Stimulated activated CD8-positive, alpha-beta memory T cell treated with anti-CD3 and anti-CD28 coated beads, Interleukin-2, amount 100 ng/mL, for 1 hour (primary cell): ENCODE data around the gene PRR14.

Experiments used
- DNase-seq, 2 donors: peaks; one replicate each; pipeline ENCODE4 v3.0.0-alpha.2; 2020; ENCODE audit warnings: low read depth in 2 of 2

The PRR14 gene

DNA sequence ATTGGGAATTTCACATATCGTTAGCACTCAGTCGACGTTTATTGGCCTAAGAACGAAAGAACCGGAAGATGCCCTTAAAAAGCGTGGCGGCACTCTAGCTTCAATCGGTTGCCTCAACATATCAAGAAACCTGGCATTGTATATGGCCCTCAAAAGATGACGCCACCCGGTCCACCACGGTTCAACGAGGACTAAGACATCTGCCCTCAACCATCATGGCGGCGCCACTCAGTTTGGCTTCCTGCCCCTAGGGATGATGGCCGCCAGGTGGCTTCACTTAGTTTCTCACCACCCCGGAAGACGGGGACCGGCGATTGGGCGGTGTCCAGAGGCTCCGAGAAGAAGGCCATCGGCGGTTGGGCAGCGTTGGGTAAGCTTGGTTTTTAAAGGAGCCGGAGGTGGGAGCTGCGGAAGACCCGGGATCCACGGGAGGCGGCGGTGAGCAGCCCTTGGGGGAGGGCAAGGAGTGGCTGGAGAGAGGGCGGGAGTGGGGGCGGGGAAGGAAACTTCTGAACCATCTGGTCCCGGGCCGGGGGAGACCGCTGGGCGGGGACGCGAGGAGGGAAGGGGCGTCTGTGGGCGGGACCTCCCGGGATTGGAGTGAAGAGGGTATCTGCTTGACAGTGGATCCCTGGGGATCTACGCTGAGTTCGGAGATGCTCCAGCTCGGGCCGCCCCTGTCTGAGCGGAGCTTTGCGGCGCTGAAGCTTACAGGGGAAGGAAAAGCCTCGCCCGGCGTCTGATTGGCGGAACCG lies at the start of gene PRR14:
Gene PRR14 (plus strand): TSS at position 592 of the 755 bp plus-strand sequence. CDS start 686 bp downstream, outside the sequence.
- DNase-seq = peak; percentile 95 to 97

DNA sequence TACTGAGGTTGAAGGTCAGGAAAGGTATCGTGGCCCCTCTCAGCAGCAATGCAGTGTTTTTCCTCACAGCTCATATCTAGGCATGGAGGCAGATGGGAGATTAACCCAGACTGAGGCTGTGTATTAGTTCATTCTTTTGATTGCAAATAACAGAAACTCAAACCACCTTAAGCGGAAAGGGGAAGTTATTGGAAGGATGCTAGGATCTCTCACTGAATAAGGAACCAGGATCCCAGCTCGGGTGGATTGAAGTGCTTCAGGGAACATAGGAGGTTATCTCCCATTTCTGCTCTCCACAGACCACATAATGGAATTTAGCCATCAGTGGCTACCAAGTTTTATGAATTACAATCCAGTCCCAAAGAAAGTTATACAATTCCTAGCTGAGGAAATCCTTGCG lies 48.8 kb upstream of the PRR14 start:
- no peak for DNase-seq

DNA sequence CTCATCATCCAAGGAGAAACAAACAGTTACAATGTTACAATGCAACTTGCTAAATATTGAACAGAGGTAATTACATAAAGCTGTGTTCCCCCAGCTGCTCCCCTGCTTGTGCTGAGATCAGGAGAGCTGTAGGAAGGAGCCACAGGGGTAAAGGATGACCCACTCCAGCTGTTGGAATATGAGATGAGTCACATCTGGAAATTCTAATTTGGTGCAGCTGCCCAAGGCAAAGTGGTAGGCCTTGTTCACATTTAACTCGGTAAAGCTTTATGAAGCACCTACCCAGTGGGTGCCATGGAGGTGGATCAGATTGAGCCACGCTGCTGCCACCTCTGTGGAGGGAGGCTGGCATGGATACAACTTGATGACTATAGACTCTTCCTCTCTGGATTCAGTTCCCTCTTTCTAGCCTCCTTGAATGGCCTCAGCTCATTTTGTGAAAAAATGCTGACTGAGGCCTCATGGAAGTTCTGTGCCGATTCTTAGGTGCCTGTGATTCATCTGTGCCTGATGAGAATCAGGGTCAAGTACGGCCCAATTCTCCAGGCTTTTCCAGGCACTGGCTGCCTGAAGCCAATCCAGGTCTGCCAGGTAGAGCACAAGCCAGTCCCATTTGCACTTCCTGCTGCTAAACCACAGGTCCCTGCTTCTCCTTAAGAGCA lies 48.0 kb upstream of the PRR14 start:
- no peak for DNase-seq

DNA sequence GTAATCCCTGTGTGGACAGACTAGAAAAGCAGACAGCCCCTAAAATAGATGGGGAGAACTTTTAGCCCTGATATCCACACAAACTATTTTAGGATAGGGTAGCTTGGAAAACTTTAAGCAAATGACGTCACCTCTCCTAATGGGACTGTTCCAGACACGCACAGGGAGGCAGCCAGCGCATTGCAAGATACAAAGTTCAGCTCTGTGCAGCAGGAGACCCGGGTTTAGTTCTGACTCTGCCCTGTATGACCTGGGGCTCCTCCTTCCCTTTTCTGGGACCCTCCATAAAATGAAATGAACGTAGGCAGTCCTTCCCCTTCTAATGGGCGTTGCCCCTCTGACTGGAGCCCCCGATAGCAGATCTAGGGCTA lies 46.8 kb upstream of the PRR14 start:
- no peak for DNase-seq

DNA sequence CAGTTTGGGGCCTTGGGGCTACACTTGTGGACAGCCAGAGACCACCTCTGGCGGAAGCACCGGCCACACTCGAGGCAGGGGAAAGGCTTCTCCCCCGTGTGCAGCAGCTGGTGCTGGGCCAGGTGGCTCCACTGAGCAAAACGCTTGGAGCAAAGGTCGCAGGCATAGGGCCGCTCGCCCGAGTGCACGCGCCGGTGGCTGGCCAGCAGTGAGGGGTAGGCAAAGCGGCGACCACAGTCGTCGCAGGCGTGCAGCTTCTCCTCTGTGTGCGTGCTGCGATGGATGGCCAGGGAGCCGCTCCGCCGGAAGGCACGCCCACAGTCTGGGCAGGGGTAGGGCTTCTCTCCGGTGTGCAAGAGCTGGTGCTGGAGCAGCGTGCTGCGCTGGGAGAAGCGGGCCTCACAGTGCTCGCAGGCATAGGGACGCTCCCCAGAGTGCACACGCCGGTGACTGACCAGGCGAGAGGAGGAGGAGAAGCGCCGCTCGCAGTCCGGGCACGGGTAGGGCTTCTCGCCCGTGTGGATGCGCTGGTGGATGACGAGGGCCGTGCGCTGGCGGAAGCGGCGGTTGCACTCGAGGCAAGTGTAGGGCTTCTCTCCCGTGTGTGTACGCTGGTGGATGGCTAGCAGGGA lies 46.3 kb upstream of the PRR14 start:
- DNase-seq = no peak

DNA sequence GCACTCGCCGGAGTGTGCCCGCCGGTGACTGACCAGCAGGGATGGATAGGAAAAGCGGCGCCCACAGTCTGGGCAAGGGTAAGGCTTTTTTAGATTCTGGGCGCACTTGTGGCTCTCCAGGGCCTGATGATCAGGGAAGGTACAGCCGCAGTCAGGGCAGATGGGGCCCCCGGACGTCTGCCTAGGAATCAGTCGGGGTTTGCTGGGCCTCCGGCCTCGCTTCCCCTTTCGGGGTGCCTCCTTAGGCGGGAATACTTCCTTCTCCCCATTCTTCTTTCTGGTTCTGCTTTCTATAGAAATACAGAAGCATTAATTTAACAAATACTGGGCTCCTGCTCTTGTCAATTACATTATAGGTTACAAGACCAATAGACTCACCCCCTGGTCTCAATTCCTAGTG lies 45.6 kb upstream of the PRR14 start:
- DNase-seq = no peak

DNA sequence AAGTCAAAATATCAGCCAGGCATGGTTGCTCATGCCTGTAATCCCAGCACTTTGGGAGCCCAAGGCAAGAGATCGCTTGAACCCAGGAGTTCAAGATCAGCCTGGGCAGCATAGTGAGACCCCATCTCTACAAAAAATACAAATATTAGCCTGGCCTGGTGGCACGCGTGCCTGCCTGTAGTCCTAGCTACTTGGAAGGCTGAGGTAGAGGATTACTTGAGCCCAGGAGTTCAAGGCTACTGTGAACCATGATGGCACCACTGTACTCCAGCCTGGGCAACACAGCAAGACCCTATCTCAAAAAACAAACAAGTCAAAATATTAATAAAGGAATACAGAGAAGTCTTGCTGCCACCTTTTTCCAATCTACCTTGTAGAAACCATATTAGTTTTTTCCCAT lies 44.8 kb upstream of the PRR14 start:
- DNase-seq = no peak

DNA sequence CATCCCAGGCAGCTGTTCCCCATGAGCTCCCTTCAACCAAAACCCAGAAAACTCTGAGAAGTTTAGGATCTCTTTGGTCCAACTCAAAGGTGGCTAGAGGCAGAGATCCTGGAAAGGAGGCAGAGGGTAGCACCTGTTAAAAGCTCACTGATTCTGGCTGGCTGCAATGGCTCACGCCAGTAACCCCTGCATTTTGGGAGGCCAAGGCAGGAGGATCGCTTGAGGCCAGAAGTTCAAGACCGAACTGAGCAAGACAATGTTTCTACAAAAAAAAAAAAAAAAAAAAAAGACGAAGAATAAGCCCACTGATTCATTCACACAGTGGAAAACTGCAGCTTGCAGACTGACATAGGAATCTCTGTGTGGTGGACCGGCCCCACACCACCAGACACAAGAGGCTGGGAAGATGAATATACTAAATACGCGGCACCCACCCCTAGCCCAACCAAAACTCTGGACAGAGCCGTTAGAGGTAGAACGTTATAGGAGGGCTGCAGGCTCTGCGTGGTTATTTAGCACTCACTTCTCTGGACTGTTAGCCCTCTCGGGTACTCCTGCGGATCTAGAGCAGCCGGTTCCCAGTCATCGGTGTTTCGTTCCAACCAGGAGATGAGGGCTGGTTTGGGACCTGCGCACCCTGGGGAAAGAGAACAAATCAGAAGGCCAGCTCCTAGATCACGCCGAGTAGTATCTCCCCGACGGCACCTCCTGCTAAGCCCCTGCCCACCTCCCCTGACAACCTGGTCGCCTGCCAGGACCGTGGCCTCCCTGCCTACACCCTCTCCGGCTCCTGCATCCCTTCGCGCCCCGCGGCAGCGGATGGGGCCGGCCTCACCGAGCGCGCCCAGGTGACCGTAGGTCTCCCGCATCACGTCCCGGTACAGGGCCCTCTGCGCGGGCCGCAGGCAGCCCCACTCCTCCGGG lies 41.5 kb upstream of the PRR14 start:
- DNase-seq = peak; percentile 4 to 5

DNA sequence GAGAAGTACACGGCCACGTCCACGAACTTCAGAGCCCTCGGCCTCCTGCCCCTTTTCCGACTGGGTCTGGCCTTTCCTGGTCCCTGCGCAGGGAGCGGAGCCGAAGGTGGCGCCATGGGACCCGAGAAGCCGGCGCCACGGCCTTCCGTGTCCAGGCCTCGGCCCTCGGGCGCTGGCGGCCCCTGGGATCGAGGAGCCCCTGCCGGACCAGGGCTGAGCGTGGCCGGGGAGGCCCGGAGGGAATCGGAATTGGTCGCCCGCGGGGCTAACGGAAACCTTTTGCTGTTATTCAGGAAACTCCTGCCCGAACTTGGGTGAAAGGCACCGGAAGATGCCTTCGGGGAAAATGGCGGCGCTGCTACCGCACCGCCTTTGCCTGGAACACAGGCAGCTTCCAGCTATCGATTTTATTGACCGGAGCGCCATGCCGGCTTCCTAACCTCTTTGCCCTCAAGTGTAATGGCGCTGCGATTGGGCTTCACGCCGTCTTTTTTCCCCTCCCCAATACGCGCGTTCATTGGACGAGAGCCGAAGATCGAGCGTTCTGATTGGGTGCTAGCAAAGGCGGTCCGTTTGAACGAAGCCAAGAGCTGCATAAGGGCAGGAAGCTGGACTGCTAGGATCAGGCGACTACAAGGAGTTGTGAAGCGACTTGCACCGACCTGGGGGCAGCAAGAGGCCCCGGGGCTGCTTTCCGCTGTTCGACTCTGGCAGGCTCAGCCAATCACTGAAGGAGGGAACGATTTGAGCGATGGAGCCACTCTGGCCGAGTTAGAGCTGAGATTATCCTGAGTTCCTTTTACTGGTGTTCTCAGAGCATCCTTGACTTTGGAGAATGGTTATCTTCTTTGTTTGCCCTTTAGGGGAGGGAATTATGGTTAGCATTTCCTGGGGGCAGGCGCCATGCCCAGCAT lies 40.6 kb upstream of the PRR14 start, which contains the start of gene ZNF689:
Gene ZNF689 (minus strand): TSS at position 464 of the 914 bp plus-strand sequence. CDS start 348 bp downstream, at position 116.
- peak; percentile 86 to 88 for DNase-seq

DNA sequence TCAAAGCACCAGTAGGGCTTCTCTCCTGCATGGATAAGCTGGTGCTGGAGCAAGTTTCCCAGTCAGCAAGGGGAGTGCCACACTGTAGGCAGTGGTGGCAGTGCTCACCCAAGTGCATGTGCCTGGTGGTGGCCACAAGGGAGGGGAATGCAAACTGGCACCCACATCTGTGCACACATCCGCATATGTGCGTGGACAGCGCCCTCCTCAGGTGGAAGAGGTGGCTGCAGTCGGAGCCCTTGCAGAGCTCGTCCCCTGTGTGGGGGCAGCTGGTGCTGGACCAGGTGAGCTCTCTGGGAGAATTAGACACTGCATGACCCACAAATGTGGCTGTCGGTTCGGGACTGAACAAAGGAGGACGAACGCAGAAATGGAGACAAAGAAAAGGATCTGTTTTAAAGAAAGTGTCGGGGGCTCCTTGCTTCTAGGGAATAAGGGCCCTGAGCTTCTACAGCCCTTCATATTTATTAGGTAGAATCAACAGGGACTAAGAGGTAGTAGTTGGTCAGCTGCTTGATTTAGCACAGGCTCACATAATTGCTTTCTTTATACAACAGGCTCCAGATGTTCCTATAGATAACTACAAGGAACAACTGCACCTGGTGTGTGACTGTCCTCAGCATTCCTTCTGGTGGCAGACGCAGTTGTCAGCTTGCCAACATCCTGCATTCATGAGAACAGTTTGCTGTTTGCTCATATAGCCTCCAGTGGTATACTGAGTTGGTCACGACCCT lies 35.2 kb upstream of the PRR14 start:
- DNase-seq = peak; percentile 31 to 35

DNA sequence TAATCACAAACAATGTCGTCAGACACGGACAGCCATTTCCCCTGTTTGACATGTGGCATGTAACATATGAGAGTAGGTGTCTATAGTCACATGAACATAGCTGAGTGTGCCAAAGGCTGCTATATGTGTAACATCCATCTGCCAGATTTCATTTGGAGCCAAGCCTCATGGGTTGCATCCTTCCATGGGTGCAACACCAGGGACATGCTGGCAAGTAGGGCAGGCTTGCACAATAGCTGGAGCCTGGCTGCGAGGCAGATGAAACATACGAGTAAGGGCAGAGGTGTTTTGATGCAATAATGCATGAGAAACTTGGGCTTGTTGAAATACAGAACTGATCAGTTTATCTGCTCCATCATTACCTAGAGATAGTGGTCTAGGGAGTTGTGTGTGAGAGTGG lies 31.6 kb upstream of the PRR14 start:
- DNase-seq = no peak

DNA sequence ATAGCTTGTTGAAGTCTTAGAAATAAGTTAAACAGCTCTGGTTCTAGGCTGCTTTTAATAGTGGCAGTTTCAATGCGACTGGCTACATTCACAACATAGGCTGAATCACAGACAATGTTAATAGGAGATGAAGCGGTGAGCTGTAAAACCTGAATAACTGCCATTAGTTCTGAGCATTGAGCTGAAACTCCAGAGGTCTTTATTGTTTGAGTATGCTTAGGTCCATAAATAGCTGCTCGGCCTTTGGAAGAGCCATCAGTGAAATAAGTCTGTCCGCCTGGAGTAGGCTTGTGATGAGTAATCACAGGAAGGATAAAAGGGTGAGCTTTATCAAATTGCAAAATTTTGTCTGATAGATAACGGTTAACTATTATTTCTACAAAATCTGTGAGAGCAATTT lies 31.1 kb upstream of the PRR14 start:
- DNase-seq = no peak

DNA sequence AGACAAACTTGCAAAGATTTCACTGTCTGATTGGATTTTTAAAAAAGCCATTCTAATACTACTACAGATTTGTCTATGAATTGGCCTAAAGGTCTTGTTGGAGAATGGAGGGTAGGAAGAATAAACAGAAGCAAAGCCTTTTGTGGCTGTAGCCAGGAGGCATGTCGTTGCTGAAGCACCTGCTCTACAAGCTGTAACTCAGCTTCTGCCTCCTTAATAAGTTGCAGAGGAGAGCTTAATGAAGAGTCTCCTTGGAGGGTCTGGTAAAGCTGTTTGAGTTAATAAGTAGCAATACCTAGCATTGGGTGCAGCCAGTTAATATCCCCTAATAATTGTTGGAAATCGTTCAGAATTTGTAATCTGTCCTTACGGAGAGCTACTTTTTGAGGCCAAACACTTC lies 30.6 kb upstream of the PRR14 start:
- DNase-seq = no peak

DNA sequence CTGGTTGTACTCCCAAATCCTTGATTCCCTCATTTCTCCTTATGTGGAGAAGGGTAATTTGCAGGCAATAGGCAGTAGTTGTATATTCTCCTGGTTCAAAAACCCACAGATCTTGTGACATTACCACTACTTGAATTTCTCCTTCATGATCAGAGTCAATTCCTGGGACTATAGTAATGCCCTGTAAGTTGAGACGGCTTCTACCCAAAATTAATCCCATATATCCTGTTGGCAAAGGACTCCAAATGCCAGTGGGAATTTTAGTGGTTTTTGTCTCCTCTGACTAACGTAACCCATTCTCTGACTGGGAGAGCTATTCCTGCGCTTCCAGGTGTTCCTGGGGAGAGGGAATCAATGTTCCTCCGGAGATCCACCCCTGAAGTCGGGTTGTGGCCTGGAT lies 29.0 kb upstream of the PRR14 start:
- no peak for DNase-seq

DNA sequence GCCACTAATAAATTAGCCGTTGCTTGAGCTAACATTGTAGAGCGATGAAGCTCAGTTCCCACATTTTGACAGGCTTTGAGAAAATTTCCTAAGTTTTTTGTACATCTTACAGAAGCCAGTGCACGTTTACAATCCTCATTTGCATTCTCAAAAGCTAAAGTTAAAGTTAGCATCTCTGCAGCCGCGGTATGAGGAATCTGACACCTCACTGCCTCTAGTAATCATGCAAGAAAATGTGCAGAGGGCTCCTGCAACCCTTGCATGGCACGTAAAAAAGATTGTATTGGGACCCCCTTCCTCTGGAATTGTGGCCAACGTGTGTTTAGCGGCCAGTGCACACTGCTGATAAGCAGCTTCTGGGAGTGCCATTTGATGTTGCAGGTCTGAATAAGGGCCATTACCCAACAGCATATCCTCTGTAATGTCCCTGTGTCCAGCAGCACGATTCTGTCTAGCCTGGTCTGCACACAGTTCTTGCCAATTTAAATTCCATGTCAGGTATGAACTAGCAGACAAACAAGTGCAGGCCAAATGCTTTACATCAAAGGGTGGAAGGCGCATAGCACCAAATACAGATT lies 28.2 kb upstream of the PRR14 start:
- DNase-seq = no peak

DNA sequence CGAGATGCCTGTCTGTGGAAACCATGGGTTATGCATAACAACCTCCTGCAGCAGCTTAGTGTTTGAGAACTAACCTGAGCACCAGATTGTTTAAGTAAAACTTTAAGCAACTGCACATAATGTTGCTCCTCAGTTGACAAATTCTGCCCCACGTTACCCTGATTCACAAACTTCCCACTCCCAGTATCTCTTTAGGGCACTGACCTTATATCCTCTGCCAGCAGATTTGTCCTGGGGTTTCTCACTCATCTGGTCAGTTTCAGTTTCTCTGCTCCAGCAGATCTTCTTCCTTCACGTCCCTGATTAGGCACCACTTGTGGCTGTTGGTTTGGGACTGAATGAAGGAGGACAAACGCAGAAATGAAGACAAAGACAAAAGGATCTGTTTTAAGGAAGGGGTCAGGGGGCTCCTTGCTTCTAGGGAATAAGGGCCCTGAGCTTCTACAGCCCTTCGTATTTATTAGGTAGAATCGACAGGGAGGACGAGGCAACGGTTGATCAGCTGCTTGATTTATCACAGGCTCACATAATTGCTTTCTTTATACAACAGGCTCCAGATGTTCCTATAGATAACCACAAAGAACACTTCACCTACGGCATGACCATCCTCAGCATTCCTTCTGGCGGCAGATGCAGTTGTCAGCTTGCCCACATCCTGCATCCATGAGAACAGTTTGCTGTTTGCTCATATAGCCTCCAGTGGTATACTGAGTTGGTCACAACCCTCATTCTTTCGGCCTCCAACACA lies 27.1 kb upstream of the PRR14 start:
- no peak for DNase-seq

DNA sequence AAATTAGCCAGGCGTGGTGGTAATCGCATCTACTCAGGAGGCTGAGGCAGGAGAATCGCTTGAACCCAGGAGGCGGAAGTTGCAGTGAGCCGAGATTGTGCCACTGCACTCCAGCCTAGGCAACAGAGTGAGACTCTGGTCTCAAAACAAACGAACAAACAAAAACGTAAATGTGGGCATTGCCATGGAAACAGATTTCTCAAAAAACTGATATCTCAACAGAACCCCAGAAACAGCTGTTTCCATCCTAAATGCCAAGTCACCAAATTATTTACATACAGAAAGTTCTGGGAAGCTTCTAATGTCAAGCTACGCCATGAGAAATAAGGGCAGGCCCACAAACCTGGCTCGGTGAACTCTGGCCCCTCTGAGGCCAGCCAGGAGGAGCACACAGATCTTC lies 24.5 kb upstream of the PRR14 start:
- no peak for DNase-seq

DNA sequence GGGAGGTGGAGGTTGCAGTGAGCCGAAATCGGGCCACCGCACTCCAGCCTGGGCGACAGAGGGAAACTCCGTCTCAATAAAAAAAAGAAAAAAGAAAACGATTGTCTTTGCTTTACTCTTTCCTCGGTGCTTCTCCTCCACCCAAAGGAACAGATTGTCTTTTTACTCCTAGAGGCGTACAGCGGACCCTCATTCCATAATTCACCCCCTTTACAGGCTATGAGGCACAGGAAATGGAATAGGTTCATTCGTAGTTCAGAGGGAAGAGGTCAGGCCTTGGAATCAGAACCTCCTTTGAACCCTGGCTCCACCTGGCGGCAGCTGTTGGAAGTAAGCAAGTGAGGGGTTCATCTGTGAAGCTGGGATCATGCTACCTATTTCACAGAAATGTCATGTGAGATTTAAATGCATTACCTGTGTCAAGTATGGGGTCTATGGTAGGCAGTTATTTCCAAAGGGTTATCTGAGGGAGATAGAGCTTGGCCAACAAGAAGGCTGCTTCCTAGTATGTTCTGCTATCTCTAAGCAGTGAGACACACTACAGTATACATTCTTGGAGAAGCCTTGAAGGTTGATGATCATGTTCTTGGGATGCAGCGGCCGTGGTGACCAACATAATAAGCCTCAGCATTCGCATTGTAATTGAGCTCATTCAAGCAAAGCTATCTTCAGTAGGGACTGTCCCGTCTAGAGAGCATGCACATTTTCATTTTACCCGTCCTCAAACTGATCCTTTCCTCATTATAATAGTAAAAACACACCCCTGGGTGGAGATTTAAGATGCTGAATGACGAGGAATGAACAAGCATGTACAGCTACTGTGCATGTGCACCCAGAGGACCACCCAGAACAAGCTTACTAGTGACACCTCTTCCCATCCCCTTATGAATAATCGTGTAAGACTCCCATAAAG lies 21.9 kb upstream of the PRR14 start:
- DNase-seq = peak; percentile 75 to 80
